Measurements from ENCODE around the gene HLA-DQB1.
"Not testable (repeated sequence)": the region's sequence is repeated elsewhere in the genome, so short reads cannot be mapped to it uniquely, and the experiment has no call there.

The HLA-DQB1 gene

GRCh38 chr6:32666420-32667300 lies at the start of gene HLA-DQB1:
TSS of gene HLA-DQB1 (minus strand) at chr6:32666657. CDS start at chr6:32666607, 50 bp downstream.
- DNase-seq: no peak

- DNase-seq: no peak
These were observed 46.8 kb upstream of the HLA-DQB1 start for GRCh38 chr6:32713241-32713640.

- DNase-seq: no peak
These were observed 43.2 kb upstream of the HLA-DQB1 start for GRCh38 chr6:32709625-32710024.

- not testable (repeated sequence) for DNase-seq
These were observed 38.7 kb upstream of the HLA-DQB1 start for GRCh38 chr6:32705164-32705563.

- no peak for DNase-seq
These were observed 36.9 kb upstream of the HLA-DQB1 start for GRCh38 chr6:32703347-32703746.

- DNase-seq: no peak
These were observed 34.1 kb upstream of the HLA-DQB1 start for GRCh38 chr6:32700391-32701040.

GRCh38 chr6:32697031-32697430 lies 30.6 kb upstream of the HLA-DQB1 start:
- no peak for DNase-seq

- no peak for DNase-seq
These were observed 25.6 kb upstream of the HLA-DQB1 start for GRCh38 chr6:32692019-32692418.

- no peak for DNase-seq
These were observed 23.4 kb upstream of the HLA-DQB1 start for GRCh38 chr6:32689531-32690501.

GRCh38 chr6:32685603-32686002 lies 19.1 kb upstream of the HLA-DQB1 start:
- no peak for DNase-seq

GRCh38 chr6:32684246-32684645 lies 17.8 kb upstream of the HLA-DQB1 start:
- DNase-seq: no peak

- DNase-seq: no peak
These were observed 13.6 kb upstream of the HLA-DQB1 start for GRCh38 chr6:32680055-32680454.

- no peak for DNase-seq
These were observed 13.0 kb upstream of the HLA-DQB1 start for GRCh38 chr6:32679492-32679891.

- not testable (repeated sequence) for DNase-seq
These were observed 7.7 kb upstream of the HLA-DQB1 start for GRCh38 chr6:32674123-32674522.

GRCh38 chr6:32671908-32672307 lies 5.5 kb upstream of the HLA-DQB1 start:
- not testable (repeated sequence) for DNase-seq

- no peak for DNase-seq
These were observed 3.4 kb upstream of the HLA-DQB1 start for GRCh38 chr6:32669893-32670292.

GRCh38 chr6:32669240-32669639 lies 2.8 kb upstream of the HLA-DQB1 start:
- no peak for DNase-seq

- no peak for DNase-seq
These were observed 1.8 kb upstream of the HLA-DQB1 start for GRCh38 chr6:32668226-32668747.

GRCh38 chr6:32665661-32666060 lies 796 bp downstream of the HLA-DQB1 start:
- no peak for DNase-seq

- DNase-seq: no peak
These were observed 1.6 kb downstream of the HLA-DQB1 start for GRCh38 chr6:32664827-32665362.

- no peak for DNase-seq
These were observed 2.1 kb downstream of the HLA-DQB1 start for GRCh38 chr6:32664354-32664753.

GRCh38 chr6:32662836-32663235 lies 3.6 kb downstream of the HLA-DQB1 start:
- DNase-seq: no peak

Measured in SIG-M5 (cell line).